Prostate gland (tissue), 2 donors: ENCODE data around the gene SDS.

Experiments
- CTCF ChIP-seq, 4 experiments: fragments of 200-600 bp in 2 of 4; fragments of 450-650 bp in 2 of 4; sonication (generic) in 2 of 4; IDR thresholded peaks; 1 replicate in 3 of 4; 2 replicates in 1 of 4; pipeline ENCODE4 v1.5.1; 2016 to 2019; ENCODE audit warnings: antibody characterized with exemption in 4 of 4, mild to moderate bottlenecking in 2 of 4, moderate library complexity in 2 of 4
- POLR2AphosphoS5 ChIP-seq: sonication (generic); formaldehyde crosslinking; IDR thresholded peaks from one replicate; pipeline ENCODE4 v1.6.1; 2017; ENCODE audit warnings: antibody characterized with exemption

- TF ChIP-seq CTCF (IDR thresholded peaks at IDR 0.05) (no peak), POLR2AphosphoS5 (no peak)
Measured at GRCh38 chr12:113416091-113416754, 12.5 kb upstream of the SDS start.
